ENCODE results near the gene HEPACAM2. TPM values are rescaled to one million over a fixed set of nuclear protein-coding genes. Genes with fewer than 3 reads are reported as not detected.

The HEPACAM2 gene
- not detected for polyA plus RNA-seq (2012; ENCODE audit: missing spikeins)

DNA sequence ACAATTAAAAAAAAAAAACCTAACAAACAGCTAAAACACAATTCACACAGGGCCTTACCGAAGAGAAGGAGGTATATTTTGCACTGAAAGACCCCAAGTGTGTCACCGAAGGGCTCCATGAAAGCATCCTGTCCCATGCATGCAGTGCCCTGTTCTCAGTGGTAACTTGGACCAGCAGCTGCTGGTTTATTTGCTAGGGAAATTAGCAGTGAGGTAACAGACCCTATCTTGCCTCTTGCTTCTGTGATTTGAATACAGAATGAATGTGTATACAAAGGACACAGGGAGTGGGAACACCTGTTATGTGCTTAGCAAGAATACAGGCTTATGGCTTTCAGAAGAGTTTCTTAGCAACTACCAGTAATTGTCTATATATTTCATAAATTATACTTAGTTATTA is at the start of gene HEPACAM2:
TSS of gene HEPACAM2 (minus strand) at position 160 of the 400 bp plus-strand sequence.
- TF ChIP-seq TAF1 (IDR thresholded peaks at IDR 0.05; ENCODE audit: borderline replicate concordance, low read depth, low read length) (no peak), POLR2AphosphoS5 (IDR thresholded peaks at IDR 0.05; ENCODE audit: low read depth, low read length) (no peak), POLR2A (IDR thresholded peaks at IDR 0.05; ENCODE audit: low read depth, low read length) (no peak)
- no peak for DNase-seq (ENCODE audit: insufficient read length)
- FAIRE-seq = no peak

DNA sequence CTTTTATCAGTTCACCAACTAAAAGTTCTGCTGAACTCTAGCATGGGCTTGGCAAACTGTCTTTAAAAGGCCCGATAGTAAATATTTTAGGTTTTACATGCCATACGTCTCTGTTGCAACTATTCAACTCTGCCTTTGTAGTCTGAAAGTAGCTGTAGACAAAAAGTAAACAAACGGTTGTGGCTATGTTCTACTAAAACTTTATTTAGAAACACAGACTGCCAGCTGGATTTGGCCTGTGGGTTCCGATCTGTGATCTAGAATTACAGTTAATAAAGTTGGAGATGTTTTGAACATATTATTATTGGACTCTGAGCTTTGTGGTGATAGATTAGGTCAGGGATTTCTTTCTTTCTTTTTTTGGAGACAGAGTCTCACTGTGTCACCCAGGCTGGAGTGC is 39.0 kb upstream of the HEPACAM2 start:
- DNase-seq (ENCODE audit: insufficient read length) (no peak), FAIRE-seq (no peak)
- no peak for TF ChIP-seq TAF1 (IDR thresholded peaks at IDR 0.05; ENCODE audit: borderline replicate concordance, low read depth, low read length)
- no peak for TF ChIP-seq POLR2AphosphoS5 (IDR thresholded peaks at IDR 0.05; ENCODE audit: low read depth, low read length)
- no peak for TF ChIP-seq POLR2A (IDR thresholded peaks at IDR 0.05; ENCODE audit: low read depth, low read length)

- TF ChIP-seq TAF1 (IDR thresholded peaks at IDR 0.05; ENCODE audit: borderline replicate concordance, low read depth, low read length) = no peak
- TF ChIP-seq POLR2AphosphoS5 (IDR thresholded peaks at IDR 0.05; ENCODE audit: low read depth, low read length) = no peak
- no peak for TF ChIP-seq POLR2A (IDR thresholded peaks at IDR 0.05; ENCODE audit: low read depth, low read length)
- no peak for DNase-seq (ENCODE audit: insufficient read length)
- FAIRE-seq = no peak
Observed at GRCh38 chr7:93262535-93262934, 36.3 kb upstream of the HEPACAM2 start.

GRCh38 chr7:93258661-93259060 is 32.4 kb upstream of the HEPACAM2 start:
- DNase-seq (ENCODE audit: insufficient read length) (no peak), FAIRE-seq (no peak)
- TF ChIP-seq POLR2AphosphoS5 (IDR thresholded peaks at IDR 0.05; ENCODE audit: low read depth, low read length) (no peak), TAF1 (IDR thresholded peaks at IDR 0.05; ENCODE audit: borderline replicate concordance, low read depth, low read length) (no peak), POLR2A (IDR thresholded peaks at IDR 0.05; ENCODE audit: low read depth, low read length) (no peak)

DNA sequence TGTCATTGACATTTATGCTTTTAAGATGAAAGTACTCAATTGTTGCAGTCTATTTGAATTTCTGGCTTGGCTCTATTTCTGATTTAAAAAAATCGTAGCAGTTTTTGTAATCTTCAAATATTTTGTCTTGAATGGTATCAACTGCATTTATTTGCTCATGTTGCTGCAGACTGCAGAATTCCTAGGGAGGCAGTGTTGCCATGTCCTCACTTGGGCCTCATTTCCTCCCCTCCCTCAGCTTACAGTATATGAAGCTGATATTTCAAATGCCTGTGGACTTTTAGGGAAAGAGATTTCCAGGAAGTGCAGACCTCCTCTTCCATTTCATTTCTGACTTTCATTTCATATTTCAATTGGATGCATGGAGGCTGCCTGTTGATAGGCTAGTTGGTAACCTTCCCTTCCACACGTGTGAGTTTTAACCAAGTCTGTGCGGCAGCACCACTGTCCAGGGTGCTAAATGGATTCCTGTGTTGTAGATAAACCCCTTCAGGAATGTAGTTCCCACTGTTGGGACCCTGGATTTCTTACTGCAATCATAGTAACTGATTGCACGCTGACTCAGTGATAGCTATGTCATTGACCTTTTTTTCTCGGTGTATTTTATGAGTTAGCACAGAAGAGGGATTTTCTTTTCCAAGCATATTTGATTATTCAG is 23.4 kb upstream of the HEPACAM2 start:
- no peak for FAIRE-seq
- no peak for DNase-seq (ENCODE audit: insufficient read length)
- TF ChIP-seq POLR2AphosphoS5 (IDR thresholded peaks at IDR 0.05; ENCODE audit: low read depth, low read length) (no peak), TAF1 (IDR thresholded peaks at IDR 0.05; ENCODE audit: borderline replicate concordance, low read depth, low read length) (no peak), POLR2A (IDR thresholded peaks at IDR 0.05; ENCODE audit: low read depth, low read length) (no peak)

GRCh38 chr7:93245525-93246432 is 19.5 kb upstream of the HEPACAM2 start:
- TF ChIP-seq POLR2AphosphoS5 (IDR thresholded peaks at IDR 0.05; ENCODE audit: low read depth, low read length) (no peak), POLR2A (IDR thresholded peaks at IDR 0.05; ENCODE audit: low read depth, low read length) (no peak), TAF1 (IDR thresholded peaks at IDR 0.05; ENCODE audit: borderline replicate concordance, low read depth, low read length) (no peak)
- DNase-seq (ENCODE audit: insufficient read length) (no peak), FAIRE-seq (no peak)

DNA sequence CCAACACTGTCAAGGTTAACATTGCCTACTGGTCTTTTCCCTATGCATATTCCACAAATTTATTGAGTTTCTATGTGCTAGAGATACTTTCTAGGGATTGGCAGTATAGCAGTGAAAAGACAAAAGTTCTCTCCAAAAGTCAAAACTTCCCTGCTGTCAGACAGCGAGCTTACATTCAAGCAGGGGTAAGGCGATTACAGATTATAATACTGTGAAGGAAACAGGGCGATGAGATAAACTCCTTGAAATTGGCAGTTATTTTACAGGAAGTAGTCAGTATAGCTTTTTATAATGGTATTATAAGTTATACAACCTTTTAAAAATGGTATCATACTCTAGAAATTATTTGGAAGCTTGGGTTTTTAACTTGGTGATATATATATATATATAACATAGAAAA is 15.8 kb upstream of the HEPACAM2 start:
- DNase-seq (ENCODE audit: insufficient read length) (no peak), FAIRE-seq (no peak)
- TF ChIP-seq POLR2A (IDR thresholded peaks at IDR 0.05; ENCODE audit: low read depth, low read length) (no peak), POLR2AphosphoS5 (IDR thresholded peaks at IDR 0.05; ENCODE audit: low read depth, low read length) (no peak), TAF1 (IDR thresholded peaks at IDR 0.05; ENCODE audit: borderline replicate concordance, low read depth, low read length) (no peak)

DNA sequence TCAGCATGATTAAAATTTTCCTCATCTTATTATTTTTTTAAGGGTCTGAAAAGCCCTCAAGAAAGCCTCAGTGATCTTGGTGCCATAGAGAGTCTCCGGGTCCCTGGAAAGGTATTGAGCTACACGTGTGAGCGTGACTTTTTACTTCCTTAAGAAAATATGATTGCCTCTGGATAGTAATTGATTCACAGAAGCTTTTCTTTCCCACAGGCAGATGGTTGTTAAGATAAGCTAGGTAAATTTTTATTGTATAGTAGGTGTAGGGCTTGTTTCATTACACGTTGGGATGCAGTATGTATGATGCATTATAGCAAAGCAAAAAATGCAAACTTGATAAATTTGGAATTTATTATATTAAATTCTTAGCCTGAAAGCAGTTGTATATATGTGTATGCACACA is 13.6 kb upstream of the HEPACAM2 start:
- TF ChIP-seq TAF1 (IDR thresholded peaks at IDR 0.05; ENCODE audit: borderline replicate concordance, low read depth, low read length) (no peak), POLR2A (IDR thresholded peaks at IDR 0.05; ENCODE audit: low read depth, low read length) (no peak), POLR2AphosphoS5 (IDR thresholded peaks at IDR 0.05; ENCODE audit: low read depth, low read length) (no peak)
- DNase-seq (ENCODE audit: insufficient read length) (no peak), FAIRE-seq (no peak)

DNA sequence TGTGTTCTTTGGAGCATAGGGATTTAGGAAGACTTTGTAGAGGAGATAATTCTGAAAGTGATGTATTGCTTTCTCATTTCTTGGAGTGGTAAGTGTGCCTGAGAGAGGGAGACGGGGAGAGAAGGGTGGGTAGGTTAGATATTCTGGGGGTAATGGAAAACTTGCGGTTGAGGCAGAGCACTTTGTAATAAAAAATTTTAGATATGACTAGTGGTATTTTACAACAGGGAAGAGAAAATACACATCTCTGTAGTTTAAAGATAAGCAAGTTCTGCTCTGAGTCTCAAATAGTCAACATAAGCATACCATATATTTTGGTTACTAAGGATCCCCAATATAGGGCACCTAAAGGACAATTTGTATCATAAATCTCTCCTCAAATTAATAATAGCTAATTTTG is 12.5 kb upstream of the HEPACAM2 start:
- no peak for DNase-seq (ENCODE audit: insufficient read length)
- no peak for TF ChIP-seq TAF1 (IDR thresholded peaks at IDR 0.05; ENCODE audit: borderline replicate concordance, low read depth, low read length)
- TF ChIP-seq POLR2AphosphoS5 (IDR thresholded peaks at IDR 0.05; ENCODE audit: low read depth, low read length) = no peak
- no peak for TF ChIP-seq POLR2A (IDR thresholded peaks at IDR 0.05; ENCODE audit: low read depth, low read length)
- peak; percentile 42 for FAIRE-seq

- TF ChIP-seq POLR2A (IDR thresholded peaks at IDR 0.05; ENCODE audit: low read depth, low read length) = no peak
- no peak for TF ChIP-seq POLR2AphosphoS5 (IDR thresholded peaks at IDR 0.05; ENCODE audit: low read depth, low read length)
- TF ChIP-seq TAF1 (IDR thresholded peaks at IDR 0.05; ENCODE audit: borderline replicate concordance, low read depth, low read length) = no peak
- DNase-seq (ENCODE audit: insufficient read length) (no peak), FAIRE-seq (no peak)
Observed at GRCh38 chr7:93238131-93238530, 11.9 kb upstream of the HEPACAM2 start.

DNA sequence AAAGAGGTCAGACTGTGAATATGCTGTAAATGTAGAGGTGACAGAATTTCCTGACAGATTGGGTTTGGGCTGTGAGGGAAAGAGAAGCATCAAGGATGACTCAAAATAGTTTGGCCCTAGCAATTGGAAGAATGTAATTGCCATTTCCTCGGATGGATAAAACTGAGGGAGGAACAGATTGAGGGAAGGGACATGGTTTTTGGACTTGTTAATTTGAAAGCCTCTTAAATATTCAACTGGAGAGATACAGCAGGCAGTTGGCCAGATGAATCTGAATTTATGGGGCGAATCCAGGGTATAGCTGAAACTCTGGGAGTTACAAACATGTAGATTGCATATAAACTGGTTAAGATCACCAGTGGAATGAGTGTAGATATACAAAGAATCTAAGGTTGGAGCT is 9.3 kb upstream of the HEPACAM2 start:
- no peak for FAIRE-seq
- no peak for DNase-seq (ENCODE audit: insufficient read length)
- no peak for TF ChIP-seq TAF1 (IDR thresholded peaks at IDR 0.05; ENCODE audit: borderline replicate concordance, low read depth, low read length)
- no peak for TF ChIP-seq POLR2A (IDR thresholded peaks at IDR 0.05; ENCODE audit: low read depth, low read length)
- TF ChIP-seq POLR2AphosphoS5 (IDR thresholded peaks at IDR 0.05; ENCODE audit: low read depth, low read length) = no peak

GRCh38 chr7:93232673-93233018 is 6.4 kb upstream of the HEPACAM2 start:
- TF ChIP-seq POLR2A (IDR thresholded peaks at IDR 0.05; ENCODE audit: low read depth, low read length) (no peak), TAF1 (IDR thresholded peaks at IDR 0.05; ENCODE audit: borderline replicate concordance, low read depth, low read length) (no peak), POLR2AphosphoS5 (IDR thresholded peaks at IDR 0.05; ENCODE audit: low read depth, low read length) (no peak)
- DNase-seq (ENCODE audit: insufficient read length) = no peak
- peak; percentile 17 for FAIRE-seq

All from GM12892 (cell line).